GM18517 (cell line): ENCODE data around the gene CCDC185.

Experiments used
- ATAC-seq: cut with Tn5 transposase; IDR thresholded peaks from one replicate; pipeline ENCODE4 v1.9.1; 2021; ENCODE audit warnings: mild to moderate bottlenecking, moderate library complexity; ENCODE audit not compliant: unreplicated experiment

Gene CCDC185

DNA sequence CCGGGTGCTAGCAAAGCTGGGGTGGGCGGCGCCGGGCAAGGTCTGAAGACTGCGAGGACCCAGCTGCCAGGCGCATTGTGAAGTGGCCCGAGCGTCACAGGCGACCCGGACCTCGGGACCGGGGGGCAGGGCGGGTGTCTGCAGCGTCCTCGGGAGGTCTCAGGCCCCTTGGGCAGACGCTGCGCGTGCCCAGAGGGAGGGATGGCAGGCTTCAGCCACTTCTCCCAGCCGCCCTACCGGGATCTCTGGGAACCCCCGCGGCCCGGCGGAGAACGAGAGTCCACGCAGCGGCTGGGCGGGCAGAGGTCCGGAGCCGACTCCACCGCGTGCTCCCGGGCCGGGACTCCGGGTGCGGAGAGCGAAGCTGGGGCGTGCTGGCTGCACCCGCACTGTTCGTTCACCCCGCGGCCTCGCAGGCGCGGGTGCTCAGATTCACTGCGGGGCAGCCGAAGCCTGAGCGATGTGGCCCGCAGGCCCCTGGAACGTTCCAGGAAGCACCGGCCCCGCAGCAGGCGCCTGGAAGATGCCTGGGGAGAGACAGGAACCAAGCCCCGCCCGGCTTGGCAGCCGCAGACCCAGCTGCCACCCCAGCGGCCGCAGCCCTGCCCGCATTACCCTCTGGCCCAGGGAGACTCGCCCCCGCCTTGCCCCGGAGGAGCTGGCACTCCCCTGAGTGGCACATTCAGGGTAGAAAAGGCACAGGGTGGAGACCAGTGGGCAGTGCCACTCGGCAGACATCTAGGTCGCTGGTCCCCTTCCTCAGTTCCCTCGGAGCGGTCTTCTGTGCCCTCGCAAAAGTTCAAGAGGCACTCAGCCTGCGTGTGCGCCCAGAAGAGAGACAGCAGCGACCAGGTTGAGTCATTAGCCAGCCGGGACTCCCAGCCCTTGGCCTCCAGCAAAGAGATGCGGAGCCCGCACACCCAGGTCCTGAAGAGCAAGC lies at the start of gene CCDC185:
Gene CCDC185, plus strand, starts transcription at position 141 of the 940 bp plus-strand sequence. Its CDS starts 61 bp downstream, at position 202.
- no peak for ATAC-seq

DNA sequence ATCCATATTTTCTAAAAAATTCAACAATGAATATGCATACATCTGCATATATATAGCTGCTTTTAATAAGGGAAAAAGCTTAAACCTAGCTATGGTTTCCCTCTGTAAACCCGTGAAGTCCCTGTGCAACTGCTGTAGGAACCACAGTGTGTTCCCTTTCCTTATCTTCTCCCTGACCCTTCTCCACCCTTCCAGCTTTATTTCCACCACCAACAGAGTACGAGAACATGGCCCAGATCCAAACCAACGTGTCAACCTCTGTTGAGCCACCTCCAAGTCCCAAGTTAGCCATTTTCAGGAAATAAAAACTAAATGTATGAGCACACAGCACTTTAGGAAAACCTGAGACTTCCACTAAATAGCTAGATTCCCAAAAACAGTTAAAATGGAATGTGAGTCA lies 49.5 kb upstream of the CCDC185 start:
- no peak for ATAC-seq

DNA sequence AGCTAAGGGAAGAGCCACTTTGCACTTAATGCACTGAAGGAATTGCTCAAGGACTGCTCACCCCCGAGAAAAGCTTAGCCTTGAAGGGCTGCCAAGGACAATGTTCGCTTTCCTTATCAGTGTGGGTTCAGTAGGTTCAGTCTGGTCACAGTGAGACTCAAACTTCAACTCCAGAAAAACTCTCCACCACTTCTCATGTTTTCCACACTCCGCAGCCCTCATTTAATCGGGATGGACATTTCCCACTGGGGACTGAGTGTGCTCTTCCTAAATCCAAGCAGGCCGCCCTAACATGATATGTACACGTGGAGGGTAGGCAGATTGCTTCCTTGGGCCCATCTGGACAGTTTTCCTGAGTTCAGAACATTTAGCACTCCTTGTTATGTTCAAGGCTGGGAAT lies 48.7 kb upstream of the CCDC185 start:
- ATAC-seq = no peak

DNA sequence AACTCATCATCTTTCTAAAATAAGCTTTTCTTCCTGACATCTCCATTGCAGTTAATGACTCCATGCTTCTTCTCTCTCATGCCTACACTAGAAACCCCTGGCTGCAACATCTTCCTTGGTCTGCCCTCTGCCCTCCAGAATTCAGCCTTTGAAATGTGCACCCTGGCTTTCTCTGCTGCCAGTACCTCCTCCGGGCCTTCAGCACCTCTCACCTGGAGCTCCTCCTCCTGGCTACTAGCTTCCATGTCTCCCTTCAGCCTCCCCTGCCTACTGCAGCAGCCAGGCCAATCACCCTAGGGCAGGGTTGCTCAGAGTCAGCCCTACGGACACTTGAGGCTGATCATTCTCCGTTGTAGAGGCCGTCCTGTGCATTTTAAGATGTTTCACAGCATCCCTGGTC lies 47.5 kb upstream of the CCDC185 start:
- ATAC-seq = no peak

DNA sequence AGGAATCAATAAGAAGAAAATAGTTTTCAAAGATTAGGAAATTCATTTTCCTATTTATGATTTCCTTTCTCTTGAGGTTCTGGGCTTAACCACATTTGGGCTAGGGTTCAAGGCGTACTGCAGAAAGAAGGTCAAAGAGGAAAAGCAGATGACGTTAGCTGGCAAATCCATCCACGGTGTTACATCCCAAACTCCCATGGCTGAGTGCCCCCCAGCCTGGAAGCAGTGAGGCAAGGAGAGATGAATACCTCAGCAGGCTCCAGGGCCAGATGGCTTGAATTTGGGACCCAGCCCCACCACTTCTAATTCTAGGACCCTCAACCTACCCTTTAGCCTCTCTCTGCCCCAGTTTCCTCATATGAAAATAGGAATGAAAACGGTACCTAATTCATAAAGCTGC lies 46.9 kb upstream of the CCDC185 start:
- no peak for ATAC-seq

DNA sequence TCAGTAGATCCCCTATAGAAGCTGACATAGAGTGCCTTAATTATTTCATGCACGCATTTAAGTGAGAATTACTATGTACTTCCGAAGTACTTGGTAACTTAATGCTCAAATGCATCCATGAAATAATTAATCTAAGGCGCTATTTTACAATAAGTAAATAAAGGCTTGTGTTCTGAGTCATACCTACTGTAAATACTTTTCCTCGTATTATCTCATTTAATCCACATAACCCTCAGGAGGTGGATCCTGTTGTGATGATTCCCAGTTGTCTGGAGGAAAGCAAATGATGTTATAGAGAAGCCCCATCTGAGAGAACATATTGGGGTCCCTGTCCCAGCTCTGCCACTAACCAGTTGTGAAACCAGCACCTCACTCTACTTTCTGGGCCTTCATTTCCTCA lies 45.6 kb upstream of the CCDC185 start:
- ATAC-seq = no peak

DNA sequence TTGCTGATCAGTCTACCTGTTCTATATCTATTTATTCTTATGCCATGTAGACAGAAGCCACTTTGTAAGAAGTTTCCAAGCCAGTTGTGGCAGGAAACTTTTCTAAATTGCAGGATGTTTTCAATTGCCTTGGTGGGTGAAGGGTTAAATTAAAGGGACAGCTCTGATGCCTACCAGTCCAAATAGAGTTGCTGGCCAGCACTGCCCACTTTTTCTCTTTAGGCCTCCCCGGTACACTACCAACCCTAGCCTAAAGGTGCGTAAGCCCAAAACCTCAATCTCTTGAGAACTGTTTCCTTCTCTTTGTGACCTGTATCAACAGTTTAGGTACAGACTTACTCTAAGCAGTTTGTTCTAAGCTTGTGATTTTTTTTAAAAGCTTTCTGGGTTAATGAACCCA lies 44.8 kb upstream of the CCDC185 start:
- ATAC-seq = no peak

DNA sequence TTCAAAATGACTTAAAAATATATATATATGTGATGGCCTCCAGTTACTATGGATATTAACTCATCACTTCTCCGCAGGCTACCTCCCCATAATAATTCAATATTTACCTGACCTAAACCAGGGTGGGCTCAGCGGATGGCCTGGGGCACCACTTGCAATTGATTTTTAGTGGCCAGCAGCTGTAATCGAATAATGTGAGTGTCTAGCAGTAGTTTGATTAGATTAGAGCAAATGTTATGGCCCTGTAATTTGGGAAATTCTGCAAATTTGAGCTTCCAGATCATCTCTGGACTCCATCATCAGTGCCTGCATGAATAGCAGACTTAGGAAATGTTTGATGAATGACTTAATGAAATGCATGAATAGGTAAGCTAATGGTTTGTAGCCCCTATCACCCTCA lies 44.0 kb upstream of the CCDC185 start:
- no peak for ATAC-seq

DNA sequence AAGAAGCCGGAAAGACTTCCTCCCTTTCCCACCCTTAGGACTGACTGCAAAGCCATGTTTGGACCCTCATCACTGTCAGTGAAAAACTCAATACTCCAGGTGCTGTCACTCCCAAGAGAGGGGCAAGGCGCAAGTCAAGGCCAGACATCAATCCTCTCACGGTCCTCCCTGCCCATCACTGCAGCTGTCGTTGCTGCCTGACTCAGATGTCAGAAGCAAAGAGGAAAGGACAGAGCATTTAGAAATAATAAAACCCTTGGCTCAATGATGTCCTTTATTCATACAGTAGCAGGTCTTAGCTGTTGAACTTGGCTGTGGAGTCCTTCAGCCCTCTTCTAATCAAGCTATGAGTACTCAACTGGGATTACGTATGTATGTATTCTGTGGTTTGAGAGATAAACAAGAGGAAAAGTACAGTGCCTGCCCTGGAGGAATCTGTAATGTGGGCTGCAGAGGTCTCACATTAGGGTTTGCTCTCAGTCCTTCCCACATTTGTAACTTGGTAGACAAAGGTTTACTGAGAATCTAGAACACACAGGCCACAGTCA lies 42.8 kb upstream of the CCDC185 start:
- no peak for ATAC-seq

DNA sequence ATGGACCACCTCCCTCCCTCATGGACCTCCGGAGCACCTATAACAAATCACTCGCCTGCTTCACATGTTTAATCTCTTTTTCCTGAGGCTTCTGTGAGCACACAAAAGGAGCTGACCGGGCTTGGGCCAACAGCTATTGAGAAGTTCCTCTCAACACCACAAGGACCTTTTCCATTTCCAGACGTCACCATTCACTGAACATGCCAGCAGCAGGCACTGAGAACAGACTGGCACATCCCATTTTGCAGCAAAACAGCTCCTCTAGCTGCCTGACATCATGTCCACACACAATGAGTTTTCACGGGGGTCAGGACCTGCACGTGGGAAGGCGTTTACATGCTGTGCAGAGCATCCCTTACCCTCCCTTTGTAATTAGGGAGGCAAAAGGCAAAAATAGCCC lies 40.3 kb upstream of the CCDC185 start:
- no peak for ATAC-seq

DNA sequence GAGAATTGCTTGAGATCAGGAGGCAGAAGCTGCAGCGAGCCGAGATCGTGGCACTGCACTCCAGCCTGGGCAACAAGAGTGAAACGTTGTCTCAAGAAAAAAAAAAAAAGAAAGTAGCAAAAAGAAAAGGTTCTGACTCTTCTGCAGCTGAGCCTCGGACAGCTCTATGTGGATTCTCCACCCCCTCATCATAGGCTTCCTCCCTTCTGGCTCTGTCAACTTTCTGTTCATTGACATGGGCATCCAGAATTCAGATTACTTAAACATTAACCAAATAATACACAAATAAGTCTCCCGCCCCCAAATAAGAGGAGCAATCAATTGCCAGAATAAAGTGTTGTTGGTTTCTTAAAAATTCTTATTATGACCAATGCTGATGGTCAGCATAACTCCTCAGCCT lies 39.3 kb upstream of the CCDC185 start:
- no peak for ATAC-seq

DNA sequence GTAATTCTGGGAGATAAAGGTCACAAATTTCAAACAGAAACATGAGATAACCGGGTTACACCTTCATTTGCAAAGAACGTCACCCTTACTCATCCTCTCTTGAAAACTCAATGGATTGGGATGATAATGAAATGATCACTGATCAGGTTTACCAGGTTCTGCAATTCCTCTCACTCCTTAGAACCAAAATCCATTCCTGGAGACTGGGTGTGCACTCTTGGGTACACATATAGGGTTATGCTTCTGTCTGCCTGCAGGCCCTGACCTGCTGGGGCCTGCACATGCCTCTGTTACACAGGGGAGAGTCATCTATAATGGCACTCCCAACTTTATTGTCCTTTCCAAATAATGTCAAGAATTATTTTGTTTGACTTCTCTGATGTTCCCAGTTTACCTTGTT lies 37.5 kb upstream of the CCDC185 start:
- ATAC-seq = no peak

DNA sequence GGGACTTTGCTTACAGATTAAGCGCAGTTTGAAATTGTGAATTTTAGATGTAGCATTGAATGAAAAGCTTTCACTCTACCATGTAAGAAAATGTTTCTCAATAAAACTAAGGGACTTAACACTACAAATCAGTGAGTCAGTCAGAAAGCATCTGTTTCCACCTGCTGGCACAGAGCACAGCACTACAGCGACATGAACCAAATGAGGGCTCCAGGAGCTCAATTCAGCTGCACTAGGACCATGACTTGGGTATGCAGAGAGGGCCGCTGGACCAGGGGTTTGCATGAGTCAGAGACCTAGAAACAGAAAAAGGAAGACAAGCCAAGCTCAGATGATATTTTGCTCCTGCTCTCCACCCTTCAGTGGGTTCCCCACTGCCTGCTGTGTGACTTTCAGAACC lies 34.4 kb upstream of the CCDC185 start:
- ATAC-seq = no peak

DNA sequence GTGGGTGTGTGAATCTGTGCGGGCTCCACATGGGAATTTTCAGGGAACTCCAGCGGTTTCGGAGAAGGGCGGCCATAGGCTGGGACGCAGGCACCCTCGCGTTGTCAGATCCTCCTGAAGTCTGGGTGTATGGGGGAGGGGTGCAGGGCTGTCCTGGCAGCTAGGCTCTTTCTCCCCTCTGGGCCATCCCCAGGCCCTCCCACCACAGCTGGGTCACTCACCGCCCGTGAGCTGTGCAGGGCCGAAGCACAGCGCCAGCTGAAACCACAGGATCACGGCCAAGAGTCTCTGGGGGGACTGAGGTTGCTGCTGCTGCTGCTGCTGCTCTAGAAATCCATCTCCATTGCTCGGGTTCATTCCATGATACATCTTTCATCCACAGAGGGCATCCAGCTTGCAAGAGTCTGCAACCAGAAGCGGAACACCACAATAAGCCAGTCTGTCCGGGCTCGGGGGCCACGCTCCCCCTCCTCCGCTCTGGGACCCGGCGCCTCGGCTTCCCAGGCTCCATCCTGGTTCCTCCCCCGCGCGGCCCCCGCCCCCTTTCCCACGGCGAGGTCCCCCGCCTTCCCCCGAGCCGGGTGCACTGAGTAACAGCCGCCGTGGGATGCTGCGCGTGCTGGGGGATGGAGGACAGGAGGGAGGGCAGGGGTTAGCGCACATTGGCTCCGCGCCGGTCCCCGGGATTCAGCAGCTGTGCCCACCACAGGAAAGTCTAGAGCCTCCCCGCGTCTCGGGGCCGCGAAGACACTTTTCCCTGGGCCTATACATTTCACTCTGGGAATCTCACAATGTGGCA lies 30.0 kb upstream of the CCDC185 start:
- no peak for ATAC-seq

DNA sequence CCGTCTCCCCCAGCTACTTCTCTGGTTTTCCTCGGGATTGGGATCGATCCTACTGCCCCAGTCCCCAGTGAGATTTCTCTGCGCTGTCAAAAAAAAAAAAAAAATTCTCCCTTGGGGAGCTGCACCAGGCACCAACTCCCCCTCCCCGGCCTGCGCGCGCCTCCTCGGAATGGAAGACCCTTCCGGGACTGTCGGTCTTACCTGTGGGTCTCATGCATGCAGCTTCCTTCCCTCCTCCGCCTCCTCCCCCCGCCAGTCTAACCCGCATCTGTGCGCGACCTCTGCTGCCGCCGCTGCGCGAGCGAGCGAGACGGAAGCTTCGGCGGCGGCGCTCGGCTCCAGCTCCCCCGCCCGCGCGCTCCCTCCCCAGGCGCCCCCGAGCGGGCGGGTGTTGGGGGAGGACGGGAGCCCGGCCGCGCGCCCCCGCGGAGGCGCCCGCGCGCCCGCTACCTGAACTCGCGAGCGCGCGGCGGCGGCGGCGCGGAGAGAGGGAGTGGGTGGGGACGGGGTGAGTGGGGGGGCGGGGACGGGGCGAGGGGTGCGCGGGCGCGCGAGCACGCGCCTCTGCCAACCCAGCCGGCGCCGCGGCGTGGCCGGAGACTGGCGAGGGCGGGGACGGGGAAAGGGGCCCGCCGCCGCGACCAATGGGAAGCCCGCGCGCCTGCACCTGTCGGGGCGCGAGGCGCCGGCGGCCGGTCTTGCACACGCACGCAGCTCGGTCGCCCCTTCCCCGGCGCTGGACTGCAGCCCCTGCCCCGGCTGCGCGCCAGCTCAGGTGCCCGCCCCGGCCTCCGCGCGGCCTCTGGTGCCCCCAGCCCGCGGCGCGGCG lies 29.1 kb upstream of the CCDC185 start, which contains the start of gene SUSD4:
Gene SUSD4, minus strand, starts transcription at position 321 of the 829 bp plus-strand sequence. CDS start 751 bp downstream, outside the sequence.
- no peak for ATAC-seq

DNA sequence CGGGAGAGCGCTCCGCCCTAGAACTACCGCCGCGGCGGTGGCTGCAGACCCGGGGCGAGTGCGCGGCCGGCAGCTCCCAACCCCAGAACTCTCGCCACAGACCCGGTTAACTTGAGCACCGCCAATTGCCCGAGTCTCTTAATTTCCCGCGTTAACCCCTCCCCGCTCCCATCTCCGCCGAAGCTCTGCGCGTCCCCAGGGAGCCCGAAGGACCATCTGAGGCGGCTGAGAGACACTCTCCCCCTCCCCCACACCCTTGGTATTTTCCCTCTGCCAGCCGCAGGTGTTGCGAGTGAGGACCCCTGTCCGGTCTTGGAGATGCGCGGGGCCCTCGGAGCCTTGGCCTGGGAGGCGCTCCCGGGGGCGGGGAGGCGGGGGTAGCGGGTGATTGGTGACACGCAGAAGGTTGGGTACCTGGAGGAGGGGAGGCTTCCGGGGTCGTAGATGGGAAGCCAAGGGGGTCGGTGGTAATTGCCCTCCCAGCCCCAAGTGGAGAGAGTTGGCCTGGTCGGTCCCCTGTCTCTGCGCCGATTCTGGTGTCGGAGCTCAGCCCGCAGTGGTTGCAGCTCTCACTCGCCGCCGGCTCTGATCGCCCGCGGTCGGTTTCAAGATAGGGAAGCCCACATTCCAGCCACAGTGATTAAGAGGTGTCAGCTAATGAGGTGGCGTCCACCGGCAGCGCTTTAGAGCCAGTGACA lies 28.4 kb upstream of the CCDC185 start:
- no peak for ATAC-seq

DNA sequence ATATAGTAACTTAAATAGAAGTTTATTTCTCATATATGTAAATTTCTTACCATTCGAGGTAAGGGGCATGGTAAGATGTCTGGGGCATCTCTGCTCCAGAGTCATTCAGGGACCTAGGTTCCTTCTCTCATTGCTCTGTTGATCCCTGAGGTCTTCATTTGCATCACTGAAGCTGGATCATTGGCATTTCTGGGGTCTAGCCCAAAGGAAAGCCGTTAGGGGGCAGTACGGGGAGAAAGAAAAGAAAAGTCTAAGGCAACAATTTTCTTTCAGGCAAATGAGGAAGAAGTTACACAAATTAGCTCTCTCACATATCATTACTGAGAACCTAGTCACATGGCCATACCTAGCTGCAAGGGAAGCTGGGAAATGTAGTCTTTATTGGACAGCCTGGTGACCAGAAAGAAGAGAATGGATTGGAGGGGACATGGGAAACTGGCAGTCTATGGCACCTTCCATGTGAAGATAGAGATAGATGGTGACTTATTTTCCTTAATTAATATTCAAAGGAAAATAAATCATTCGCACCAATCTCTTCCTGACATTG lies 19.1 kb upstream of the CCDC185 start:
- no peak for ATAC-seq

DNA sequence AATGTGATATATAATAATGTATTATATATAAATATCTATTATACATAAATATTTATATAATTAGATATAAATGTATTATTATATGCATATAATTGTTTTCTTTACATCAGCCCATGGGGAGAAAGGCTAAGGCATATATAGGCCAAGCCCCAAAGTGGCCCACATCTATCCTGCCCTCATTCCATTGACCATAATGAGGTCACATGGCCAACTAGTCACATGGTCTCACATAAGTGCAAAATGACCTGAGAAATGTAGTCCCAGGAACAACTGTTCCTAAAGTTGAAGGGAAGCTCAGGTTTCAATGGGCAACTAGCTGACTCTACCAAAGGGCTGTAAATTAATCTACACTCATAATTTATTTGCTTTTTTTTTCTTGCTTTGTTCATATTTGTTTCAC lies 14.5 kb upstream of the CCDC185 start:
- no peak for ATAC-seq

DNA sequence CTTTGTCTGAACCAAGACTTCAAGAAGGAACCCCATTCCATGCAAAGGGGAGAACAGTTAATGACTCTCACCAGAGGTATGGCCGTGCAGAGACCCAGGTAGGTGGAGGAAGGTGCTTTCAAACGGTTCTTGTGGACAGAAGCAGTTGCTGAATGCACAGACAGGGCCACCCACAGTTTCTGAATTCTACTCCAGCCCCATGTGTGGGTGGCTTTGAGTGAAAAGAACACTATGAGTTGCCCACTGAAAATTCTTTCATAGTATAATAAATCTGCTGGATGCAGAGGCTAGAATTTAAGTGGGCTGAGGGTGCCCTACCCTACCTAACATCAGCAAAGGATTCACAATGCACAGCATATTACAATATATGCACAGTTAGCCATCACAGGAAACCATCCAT lies 7.2 kb upstream of the CCDC185 start:
- ATAC-seq = no peak

DNA sequence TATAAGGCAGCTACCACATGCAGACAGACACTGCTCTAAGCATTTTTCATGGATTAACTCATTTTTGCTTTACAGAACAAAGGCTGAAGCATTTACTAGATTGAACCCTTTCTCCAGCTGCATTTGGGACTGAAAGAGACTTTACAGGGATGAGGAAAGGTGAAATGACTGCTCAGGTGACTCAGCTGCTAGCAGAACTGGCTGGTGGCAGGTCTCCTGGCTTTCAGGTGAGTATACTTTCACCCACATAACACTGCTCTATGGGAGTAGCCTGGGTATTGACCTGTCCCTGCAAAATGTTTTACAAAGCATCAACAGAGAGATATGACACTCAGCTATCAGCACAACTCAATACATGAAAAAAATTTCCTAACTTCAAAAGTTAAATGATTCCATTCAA lies 2.6 kb upstream of the CCDC185 start:
- no peak for ATAC-seq
